Kidney (tissue), 14 donors: ENCODE measurements around the gene CISD1. TPM values are rescaled to one million over a fixed set of nuclear protein-coding genes. Genes with fewer than 3 reads are reported as not detected.

Experiments
- DNase-seq, 5 donors: peaks; one replicate each; pipeline ENCODE4 v3.0.0-alpha.2; 2013 to 2020
- FAIRE-seq: peaks from 2 replicates; lab custom pipeline; 2012; peaks lifted over from hg19 to GRCh38; lab: Jason Lieb, UNC
- H3K27ac ChIP-seq, 2 donors: one replicate each; pipeline ENCODE4 v1.7.0; 2013; ENCODE audit warnings: low read depth in 2 of 2, low read length in 2 of 2, inconsistent platforms in 1 of 2
- H3K27me3 ChIP-seq: one replicate; pipeline ENCODE4 v1.7.1; 2013; ENCODE audit warnings: low read length, inconsistent platforms; ENCODE audit not compliant: control insufficient read depth, insufficient read depth
- H3K36me3 ChIP-seq, 3 donors: one replicate each; pipeline versions ENCODE4 v1.7.0 to v1.7.1; 2013; ENCODE audit warnings: low read length in 3 of 3, control low read depth in 1 of 3, inconsistent platforms in 1 of 3; ENCODE audit not compliant: insufficient read depth in 3 of 3, control insufficient read depth in 2 of 3
- H3K4me1 ChIP-seq, 3 donors: one replicate each; pipeline versions ENCODE4 v1.7.0 to v1.7.1; 2013; ENCODE audit warnings: low read length in 3 of 3, inconsistent platforms in 1 of 3, low read depth in 1 of 3; ENCODE audit not compliant: control insufficient read depth in 2 of 3, insufficient read depth in 2 of 3
- H3K4me3 ChIP-seq, 3 donors: one replicate each; pipeline versions ENCODE4 v1.7.0 to v1.8.1; 2013; ENCODE audit warnings: low read length in 3 of 3, control low read depth in 1 of 3, inconsistent platforms in 1 of 3
- H3K9ac ChIP-seq, 3 donors: one replicate each; pipeline versions ENCODE4 v1.7.0 to v1.7.1; 2013; ENCODE audit warnings: low read length in 3 of 3, control low read depth in 1 of 3, inconsistent platforms in 1 of 3
- H3K9me3 ChIP-seq, 3 donors: one replicate each; pipeline versions ENCODE4 v1.7.0 to v1.7.1; 2013; ENCODE audit warnings: low read length in 3 of 3, control low read depth in 1 of 3, inconsistent platforms in 1 of 3; ENCODE audit not compliant: control insufficient read depth in 2 of 3, insufficient read depth in 1 of 3
- intact Hi-C: fragments of 100-400 bp; cut with DNase I; formaldehyde crosslinking; loops from one replicate; pipeline ENCODE4 v1.11.1; 2022
- polyA plus RNA-seq: library from polyadenylated mRNA; stranded (reverse); fragments of 350-450 nt; fragmentation: Illumina TruSeq; extraction: RNeasy Lipid Tissue Mini Kit (QIAGEN cat#74804); gene quantifications from one replicate; pipeline ENCODE4 v1.2.3, GENCODE V29; 2014; ENCODE audit warnings: low read depth, low replicate concordance; ENCODE audit not compliant: insufficient read depth
- total RNA-seq: library from RNA; stranded (reverse); fragmentation: NEBNext Ultra II Directional; extraction: Animal tissue kit (Norgen Biotek cat#: 25700); gene quantifications from one replicate; pipeline ENCODE4 v1.2.1, GENCODE V29; 2021
- TF ChIP-seq, protein P1 (sequence below): IDR thresholded peaks from 3 replicates; pipeline ENCODE4 v1.5.1; 2012; ENCODE audit warnings: mild to moderate bottlenecking, moderate library complexity, borderline replicate concordance; ENCODE audit not compliant: insufficient read depth; ENCODE audit errors: extremely low read depth
- donor health status: control.
- donor health status: control.
- donor health status: control.
- donor health status: control.
- donor health status: control.
- donor health status: DM: yes; HTN: yes; CAD: no.
- donor health status: Normal renal cell carcinoma (clear cell type).

Gene CISD1
- total and polyA plus RNA-seq, 2 donors from 2014 or later: 38.0 to 216 TPM

DNA sequence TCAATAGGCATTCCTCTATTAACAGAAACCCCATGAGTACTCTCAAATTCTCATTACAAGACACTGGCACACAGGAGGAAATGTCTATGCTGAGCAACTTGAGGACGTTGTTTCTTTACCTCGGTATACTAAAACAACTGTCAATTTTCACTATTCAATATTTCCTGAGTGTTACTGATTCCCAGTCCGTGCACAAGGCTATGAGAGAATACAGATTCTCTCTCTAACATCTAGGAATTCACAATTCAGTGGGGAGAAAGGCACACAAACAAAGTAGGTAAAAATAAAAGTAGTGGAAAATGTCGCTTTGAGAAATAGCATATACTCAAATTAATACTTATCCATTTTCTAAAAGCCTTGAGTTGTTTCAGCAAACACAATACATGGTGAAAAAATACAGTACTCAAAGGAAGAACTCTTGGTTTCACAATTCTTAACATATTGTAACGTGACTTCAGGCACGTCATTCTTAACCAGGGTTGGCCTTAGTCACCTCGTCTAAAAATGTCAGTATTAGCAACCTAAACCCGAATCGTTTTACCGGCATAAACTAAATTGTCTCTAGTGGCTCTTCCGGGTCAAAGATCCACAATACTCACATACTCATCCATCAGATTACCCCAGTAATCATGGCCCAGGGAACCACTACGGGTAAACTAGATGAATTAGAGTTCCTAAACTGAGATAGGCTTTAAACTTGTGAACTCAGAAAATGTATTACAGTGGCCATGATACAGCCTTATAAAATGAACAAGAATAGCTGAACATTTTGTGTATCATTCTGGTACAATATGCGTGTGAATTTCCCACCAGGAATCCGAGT is 2.7 kb upstream of the CISD1 start:
- FAIRE-seq (no peak), DNase-seq (peak in 2 of 5 donors; percentile 36 to 42)
- H3K4me3 ChIP-seq: peak overlapping the region; percentile 75 to 83 (median 75)
- TF ChIP-seq, protein P1, sequence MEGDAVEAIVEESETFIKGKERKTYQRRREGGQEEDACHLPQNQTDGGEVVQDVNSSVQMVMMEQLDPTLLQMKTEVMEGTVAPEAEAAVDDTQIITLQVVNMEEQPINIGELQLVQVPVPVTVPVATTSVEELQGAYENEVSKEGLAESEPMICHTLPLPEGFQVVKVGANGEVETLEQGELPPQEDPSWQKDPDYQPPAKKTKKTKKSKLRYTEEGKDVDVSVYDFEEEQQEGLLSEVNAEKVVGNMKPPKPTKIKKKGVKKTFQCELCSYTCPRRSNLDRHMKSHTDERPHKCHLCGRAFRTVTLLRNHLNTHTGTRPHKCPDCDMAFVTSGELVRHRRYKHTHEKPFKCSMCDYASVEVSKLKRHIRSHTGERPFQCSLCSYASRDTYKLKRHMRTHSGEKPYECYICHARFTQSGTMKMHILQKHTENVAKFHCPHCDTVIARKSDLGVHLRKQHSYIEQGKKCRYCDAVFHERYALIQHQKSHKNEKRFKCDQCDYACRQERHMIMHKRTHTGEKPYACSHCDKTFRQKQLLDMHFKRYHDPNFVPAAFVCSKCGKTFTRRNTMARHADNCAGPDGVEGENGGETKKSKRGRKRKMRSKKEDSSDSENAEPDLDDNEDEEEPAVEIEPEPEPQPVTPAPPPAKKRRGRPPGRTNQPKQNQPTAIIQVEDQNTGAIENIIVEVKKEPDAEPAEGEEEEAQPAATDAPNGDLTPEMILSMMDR: no peak
- H3K27ac ChIP-seq: peak overlapping the region; percentile 90 to 95
- no peaks in the 10 kb centered on the region for H3K9me3 ChIP-seq
- no peaks in the 10 kb centered on the region for H3K27me3 ChIP-seq
- H3K36me3 ChIP-seq: no peaks in the 10 kb centered on the region
- intact Hi-C loops: no loop called here
- H3K4me1 ChIP-seq: peaks cover 0 to 2% (median 0%) of the 10 kb centered on the region in 3 donors
- H3K9ac ChIP-seq: peak overlapping the region; percentile 70 to 83 (median 71)

DNA sequence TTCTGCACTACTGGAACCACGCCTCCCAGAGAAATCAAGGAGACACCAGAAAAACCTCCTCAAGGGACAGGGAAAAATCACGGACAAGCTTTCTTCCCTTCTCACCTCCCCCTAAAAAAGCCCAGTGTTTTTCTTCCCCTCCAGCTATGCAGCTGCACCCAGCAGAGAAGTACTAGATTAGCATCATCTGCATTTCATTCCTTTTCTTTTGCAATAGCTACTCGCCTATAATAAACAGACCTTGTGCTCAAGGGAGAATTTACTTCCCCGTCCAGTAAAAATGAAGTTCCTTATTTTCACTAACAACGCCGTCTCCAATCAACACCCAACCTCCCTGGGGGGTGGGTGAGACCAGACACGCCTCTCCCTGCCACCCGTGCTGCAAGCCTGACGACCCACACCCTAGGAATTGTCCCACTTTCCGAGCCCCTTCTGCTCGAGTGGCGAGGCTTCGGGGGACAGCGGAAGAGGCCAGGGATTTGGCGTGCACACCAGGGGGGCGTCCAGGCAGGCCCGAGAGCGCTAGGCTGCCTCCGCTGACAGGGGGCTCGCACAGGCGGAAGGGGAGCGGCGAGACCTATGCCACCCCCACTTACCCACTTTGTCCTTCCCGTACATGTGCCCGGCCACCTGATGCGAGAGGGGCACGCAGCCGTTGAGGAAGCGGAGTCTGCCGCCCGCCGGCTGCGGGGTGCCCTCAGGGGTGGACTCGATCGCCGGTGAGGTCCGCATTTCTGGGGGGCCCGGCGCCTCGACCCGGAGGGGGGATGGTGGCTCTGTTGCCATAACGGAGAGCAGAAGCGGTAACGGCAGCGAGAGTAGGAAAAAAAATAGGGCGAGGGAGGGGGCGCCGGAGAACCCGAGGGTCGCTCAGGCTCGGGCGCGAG is 1.9 kb upstream of the CISD1 start:
- no peaks in the 10 kb centered on the region for H3K9me3 ChIP-seq
- TF ChIP-seq, protein P1: no peak
- peak overlapping the region; percentile 90 to 95 for H3K27ac ChIP-seq
- peak overlapping the region; percentile 75 to 83 (median 75) for H3K4me3 ChIP-seq
- peak; percentile 59 to 83 (median 74) for DNase-seq
- H3K4me1 ChIP-seq: peaks cover 0 to 2% (median 0%) of the 10 kb centered on the region in 3 donors
- H3K36me3 ChIP-seq: no peaks in the 10 kb centered on the region
- no peak for FAIRE-seq
- peak overlapping the region; percentile 70 to 83 (median 71) for H3K9ac ChIP-seq
- intact Hi-C loops: no loop called here
- H3K27me3 ChIP-seq: no peaks in the 10 kb centered on the region

DNA sequence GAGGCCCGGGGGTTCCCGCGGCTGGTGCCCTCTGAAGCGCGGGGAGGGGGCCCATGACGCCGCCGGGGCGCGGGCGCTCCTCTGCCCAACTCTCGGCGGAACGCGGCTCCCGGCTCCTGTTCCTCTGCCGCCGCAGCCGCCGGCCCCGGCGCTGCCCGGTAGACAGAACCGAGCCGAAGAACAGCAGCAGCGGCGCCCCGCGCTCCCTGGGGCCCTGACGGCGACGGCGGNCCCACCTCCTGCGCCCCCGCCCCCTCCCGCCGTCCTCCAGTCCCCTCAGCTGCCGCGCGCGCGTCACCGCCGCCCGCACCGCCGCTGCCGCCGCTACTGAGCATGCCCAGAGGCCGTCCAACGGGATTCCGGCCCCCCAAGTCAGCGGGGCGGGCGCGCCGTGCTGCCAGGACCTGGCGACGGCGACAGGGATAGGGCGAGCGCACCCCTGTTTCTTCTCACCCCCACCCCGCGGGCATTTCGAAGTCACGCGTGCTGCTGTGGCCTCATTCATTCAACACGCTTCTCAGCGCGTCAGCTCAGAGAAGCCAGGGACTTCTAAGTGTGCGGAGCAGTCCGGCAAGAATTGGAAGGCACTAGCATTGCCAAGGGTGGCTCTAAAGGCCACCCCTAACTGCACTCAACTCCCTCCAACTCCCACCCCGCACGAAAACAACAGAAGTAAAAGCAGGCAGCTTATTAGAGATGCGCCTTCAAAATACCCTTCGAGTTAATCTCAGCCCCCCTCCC is 1.1 kb upstream of the CISD1 start, which contains the start of gene IPMK:
Gene IPMK, minus strand, starts transcription at position 182 of the 741 bp plus-strand sequence. CDS start 283 bp downstream, outside the sequence.
- H3K27me3 ChIP-seq: no peaks in the 10 kb centered on the region
- H3K9me3 ChIP-seq: no peaks in the 10 kb centered on the region
- no peak for FAIRE-seq

More for the DNA sequence above, 1.1 kb upstream of the CISD1 start, which contains the start of gene IPMK:
- intact Hi-C loops: no loop called here
- TF ChIP-seq, protein P1: no peak
- H3K4me3 ChIP-seq: peak within 1 kb of the TSS; percentile 75 to 88 (median 83)
- no peaks in the 10 kb centered on the region for H3K36me3 ChIP-seq
- peak within 1 kb of the TSS; percentile 90 to 95 for H3K27ac ChIP-seq
- peak within 1 kb of the TSS; percentile 70 to 83 (median 71) for H3K9ac ChIP-seq
- peak; percentile 90 to 98 (median 93) for DNase-seq
- H3K4me1 ChIP-seq: peaks cover 0 to 2% (median 0%) of the 10 kb centered on the region in 3 donors
